GM21619 (cell line): ENCODE measurements around the gene SPRED2.

ENCODE experiments used
- ATAC-seq: cut with Tn5 transposase; IDR thresholded peaks from one replicate; pipeline ENCODE4 v1.9.1; 2021; ENCODE audit not compliant: unreplicated experiment

SPRED2 gene

GRCh38 chr2:65282477-65283053, 149.8 kb downstream of the SPRED2 start:
- ATAC-seq: no peak

GRCh38 chr2:65281627-65282351, 150.6 kb downstream of the SPRED2 start:
- ATAC-seq: no peak

- no peak for ATAC-seq
Observed at GRCh38 chr2:65279756-65280155, 152.6 kb downstream of the SPRED2 start.

GRCh38 chr2:65278531-65278981, 153.8 kb downstream of the SPRED2 start:
- ATAC-seq: no peak

GRCh38 chr2:65277791-65278483, 154.5 kb downstream of the SPRED2 start:
- no peak for ATAC-seq

- ATAC-seq: no peak
Observed at GRCh38 chr2:65277118-65277517, 155.3 kb downstream of the SPRED2 start.

GRCh38 chr2:65276609-65277008, 155.8 kb downstream of the SPRED2 start:
- no peak for ATAC-seq

- no peak for ATAC-seq
Observed at GRCh38 chr2:65275141-65275915, 157.1 kb downstream of the SPRED2 start.

GRCh38 chr2:65273344-65273743, 159.1 kb downstream of the SPRED2 start:
- no peak for ATAC-seq

GRCh38 chr2:65268957-65269356, 163.4 kb downstream of the SPRED2 start:
- no peak for ATAC-seq

- ATAC-seq: no peak
Observed at GRCh38 chr2:65267008-65267407, 165.4 kb downstream of the SPRED2 start.

GRCh38 chr2:65265671-65266045, 166.7 kb downstream of the SPRED2 start:
- no peak for ATAC-seq

GRCh38 chr2:65264821-65265670, 167.4 kb downstream of the SPRED2 start:
- ATAC-seq: no peak

- ATAC-seq: no peak
Observed at GRCh38 chr2:65263986-65264385, 168.4 kb downstream of the SPRED2 start.

GRCh38 chr2:65263262-65263661, 169.1 kb downstream of the SPRED2 start:
- no peak for ATAC-seq

GRCh38 chr2:65261676-65262075, 170.7 kb downstream of the SPRED2 start:
- no peak for ATAC-seq
